ENCODE results near the gene LRRIQ4. TPM values are rescaled to one million over a fixed set of nuclear protein-coding genes. Genes with fewer than 3 reads are reported as not detected.

The LRRIQ4 gene
- total RNA-seq, 1 experiment from 2014 or later = 0.22 TPM

- no peak overlapping the region for H3K4me2 ChIP-seq (ENCODE audit: low read depth, low read length, poor library complexity, severe bottlenecking)
- H3K79me2 ChIP-seq (ENCODE audit: low read length) = no peaks in the 10 kb centered on the region
- H3K4me3 ChIP-seq (ENCODE audit: low read length) = no peak overlapping the region
- no peak overlapping the region for H2AFZ ChIP-seq (ENCODE audit: low read length)
- H4K20me1 ChIP-seq (ENCODE audit: insufficient read depth, low read depth, low read length) = no peaks in the 10 kb centered on the region
- no peaks in the 10 kb centered on the region for H3K9me3 ChIP-seq (ENCODE audit: low read length)
- no peak overlapping the region for H3K9ac ChIP-seq (ENCODE audit: low read length)
- DNase-seq = no peak
- no peaks in the 10 kb centered on the region for H3K36me3 ChIP-seq (ENCODE audit: insufficient read depth, low read length)
- H3K9me2 ChIP-seq (replicated peaks; ENCODE audit: insufficient read depth, low read length) = no peaks in the 10 kb centered on the region
- H3K27me3 ChIP-seq (ENCODE audit: low read length) = no peaks in the 10 kb centered on the region
- no peak overlapping the region for H3K27ac ChIP-seq (ENCODE audit: low read length)
- peaks cover 16% of the 10 kb centered on the region for H3K4me1 ChIP-seq (ENCODE audit: low read length)
These were observed 37.9 kb downstream of the LRRIQ4 start for GRCh38 chr3:169850618-169851017.

- Histone ChIP-seq H3K4me1 (ENCODE audit: low read length) (no peaks in the 10 kb centered on the region), H3K9ac (ENCODE audit: low read length) (no peak overlapping the region), H3K4me3 (ENCODE audit: low read length) (no peak overlapping the region), H2AFZ (ENCODE audit: low read length) (no peak overlapping the region), H4K20me1 (ENCODE audit: insufficient read depth, low read depth, low read length) (no peaks in the 10 kb centered on the region), H3K27ac (ENCODE audit: low read length) (no peak overlapping the region), H3K36me3 (ENCODE audit: insufficient read depth, low read length) (no peaks in the 10 kb centered on the region), H3K9me2 (replicated peaks; ENCODE audit: insufficient read depth, low read length) (no peaks in the 10 kb centered on the region), H3K4me2 (ENCODE audit: low read depth, low read length, poor library complexity, severe bottlenecking) (no peak overlapping the region), H3K27me3 (ENCODE audit: low read length) (no peaks in the 10 kb centered on the region), H3K79me2 (ENCODE audit: low read length) (no peaks in the 10 kb centered on the region), H3K9me3 (ENCODE audit: low read length) (no peaks in the 10 kb centered on the region)
- DNase-seq = no peak
These were observed 42.8 kb downstream of the LRRIQ4 start for GRCh38 chr3:169855514-169855913.

- DNase-seq = no peak
- Histone ChIP-seq H3K79me2 (ENCODE audit: low read length) (no peaks in the 10 kb centered on the region), H3K27me3 (ENCODE audit: low read length) (no peaks in the 10 kb centered on the region), H3K4me1 (ENCODE audit: low read length) (no peaks in the 10 kb centered on the region), H3K4me3 (ENCODE audit: low read length) (no peak overlapping the region), H4K20me1 (ENCODE audit: insufficient read depth, low read depth, low read length) (no peaks in the 10 kb centered on the region), H3K4me2 (ENCODE audit: low read depth, low read length, poor library complexity, severe bottlenecking) (no peak overlapping the region), H2AFZ (ENCODE audit: low read length) (no peak overlapping the region), H3K9me3 (ENCODE audit: low read length) (no peaks in the 10 kb centered on the region), H3K9me2 (replicated peaks; ENCODE audit: insufficient read depth, low read length) (no peaks in the 10 kb centered on the region), H3K27ac (ENCODE audit: low read length) (no peak overlapping the region), H3K9ac (ENCODE audit: low read length) (no peak overlapping the region), H3K36me3 (ENCODE audit: insufficient read depth, low read length) (no peaks in the 10 kb centered on the region)
These were observed 45.1 kb downstream of the LRRIQ4 start for GRCh38 chr3:169857811-169858210.

GRCh38 chr3:169861871-169862270 is 49.2 kb downstream of the LRRIQ4 start:
- DNase-seq = no peak
- Histone ChIP-seq H3K27ac (ENCODE audit: low read length) (no peak overlapping the region), H3K27me3 (ENCODE audit: low read length) (no peaks in the 10 kb centered on the region), H2AFZ (ENCODE audit: low read length) (no peak overlapping the region), H3K4me3 (ENCODE audit: low read length) (no peak overlapping the region), H3K4me1 (ENCODE audit: low read length) (peaks cover 6% of the 10 kb centered on the region; the same call in 1 of the 2 replicates), H3K4me2 (ENCODE audit: low read depth, low read length, poor library complexity, severe bottlenecking) (no peak overlapping the region), H3K36me3 (ENCODE audit: insufficient read depth, low read length) (no peaks in the 10 kb centered on the region), H3K9me3 (ENCODE audit: low read length) (no peaks in the 10 kb centered on the region), H3K9me2 (replicated peaks; ENCODE audit: insufficient read depth, low read length) (no peaks in the 10 kb centered on the region), H3K9ac (ENCODE audit: low read length) (no peak overlapping the region), H3K79me2 (ENCODE audit: low read length) (no peaks in the 10 kb centered on the region), H4K20me1 (ENCODE audit: insufficient read depth, low read depth, low read length) (no peaks in the 10 kb centered on the region)

GRCh38 chr3:169863458-169863899 is 50.8 kb downstream of the LRRIQ4 start:
- Histone ChIP-seq H3K36me3 (ENCODE audit: insufficient read depth, low read length) (no peaks in the 10 kb centered on the region), H3K9me3 (ENCODE audit: low read length) (no peaks in the 10 kb centered on the region), H3K4me1 (ENCODE audit: low read length) (peaks cover 6% of the 10 kb centered on the region; the same call in 1 of the 2 replicates), H3K4me3 (ENCODE audit: low read length) (no peak overlapping the region), H3K27me3 (ENCODE audit: low read length) (no peaks in the 10 kb centered on the region), H3K79me2 (ENCODE audit: low read length) (no peaks in the 10 kb centered on the region), H4K20me1 (ENCODE audit: insufficient read depth, low read depth, low read length) (no peaks in the 10 kb centered on the region), H2AFZ (ENCODE audit: low read length) (no peak overlapping the region), H3K27ac (ENCODE audit: low read length) (no peak overlapping the region), H3K9me2 (replicated peaks; ENCODE audit: insufficient read depth, low read length) (no peaks in the 10 kb centered on the region), H3K9ac (ENCODE audit: low read length) (no peak overlapping the region), H3K4me2 (ENCODE audit: low read depth, low read length, poor library complexity, severe bottlenecking) (no peak overlapping the region)
- DNase-seq = peak; percentile 90

GRCh38 chr3:169864270-169864669 is 51.6 kb downstream of the LRRIQ4 start:
- no peaks in the 10 kb centered on the region for H3K9me3 ChIP-seq (ENCODE audit: low read length)
- H2AFZ ChIP-seq (ENCODE audit: low read length) = no peak overlapping the region
- no peak overlapping the region for H3K27ac ChIP-seq (ENCODE audit: low read length)
- H3K9me2 ChIP-seq (replicated peaks; ENCODE audit: insufficient read depth, low read length) = no peaks in the 10 kb centered on the region
- H3K4me3 ChIP-seq (ENCODE audit: low read length) = no peak overlapping the region
- H4K20me1 ChIP-seq (ENCODE audit: insufficient read depth, low read depth, low read length) = no peaks in the 10 kb centered on the region
- peaks cover 6% of the 10 kb centered on the region; the same call in 1 of the 2 replicates for H3K4me1 ChIP-seq (ENCODE audit: low read length)
- no peak overlapping the region for H3K9ac ChIP-seq (ENCODE audit: low read length)
- no peaks in the 10 kb centered on the region for H3K27me3 ChIP-seq (ENCODE audit: low read length)
- no peak overlapping the region for H3K4me2 ChIP-seq (ENCODE audit: low read depth, low read length, poor library complexity, severe bottlenecking)
- no peaks in the 10 kb centered on the region for H3K36me3 ChIP-seq (ENCODE audit: insufficient read depth, low read length)
- no peak for DNase-seq
- no peaks in the 10 kb centered on the region for H3K79me2 ChIP-seq (ENCODE audit: low read length)

- H4K20me1 ChIP-seq (ENCODE audit: insufficient read depth, low read depth, low read length) = no peaks in the 10 kb centered on the region
- no peaks in the 10 kb centered on the region for H3K27me3 ChIP-seq (ENCODE audit: low read length)
- H3K9me2 ChIP-seq (replicated peaks; ENCODE audit: insufficient read depth, low read length) = no peaks in the 10 kb centered on the region
- no peak overlapping the region for H3K27ac ChIP-seq (ENCODE audit: low read length)
- H3K4me3 ChIP-seq (ENCODE audit: low read length) = no peak overlapping the region
- H3K79me2 ChIP-seq (ENCODE audit: low read length) = no peaks in the 10 kb centered on the region
- DNase-seq = no peak
- H2AFZ ChIP-seq (ENCODE audit: low read length) = no peak overlapping the region
- no peaks in the 10 kb centered on the region for H3K9me3 ChIP-seq (ENCODE audit: low read length)
- H3K4me2 ChIP-seq (ENCODE audit: low read depth, low read length, poor library complexity, severe bottlenecking) = no peak overlapping the region
- no peaks in the 10 kb centered on the region for H3K36me3 ChIP-seq (ENCODE audit: insufficient read depth, low read length)
- no peak overlapping the region for H3K9ac ChIP-seq (ENCODE audit: low read length)
- peaks cover 15% of the 10 kb centered on the region for H3K4me1 ChIP-seq (ENCODE audit: low read length)
These were observed 52.6 kb downstream of the LRRIQ4 start for GRCh38 chr3:169865176-169865767.

- no peak overlapping the region for H3K9ac ChIP-seq (ENCODE audit: low read length)
- H3K36me3 ChIP-seq (ENCODE audit: insufficient read depth, low read length) = no peaks in the 10 kb centered on the region
- H3K27me3 ChIP-seq (ENCODE audit: low read length) = no peaks in the 10 kb centered on the region
- H3K9me3 ChIP-seq (ENCODE audit: low read length) = no peaks in the 10 kb centered on the region
- H4K20me1 ChIP-seq (ENCODE audit: insufficient read depth, low read depth, low read length) = no peaks in the 10 kb centered on the region
- H3K4me2 ChIP-seq (ENCODE audit: low read depth, low read length, poor library complexity, severe bottlenecking) = no peak overlapping the region
- H3K79me2 ChIP-seq (ENCODE audit: low read length) = no peaks in the 10 kb centered on the region
- no peak overlapping the region for H3K27ac ChIP-seq (ENCODE audit: low read length)
- H2AFZ ChIP-seq (ENCODE audit: low read length) = no peak overlapping the region
- no peak overlapping the region for H3K4me3 ChIP-seq (ENCODE audit: low read length)
- H3K9me2 ChIP-seq (replicated peaks; ENCODE audit: insufficient read depth, low read length) = no peaks in the 10 kb centered on the region
- no peak for DNase-seq
- H3K4me1 ChIP-seq (ENCODE audit: low read length) = peaks cover 25% of the 10 kb centered on the region
These were observed 55.0 kb downstream of the LRRIQ4 start for GRCh38 chr3:169867584-169868210.

Data from Karpas-422 (cell line).